H9 (cell line): ENCODE data around the gene HUNK. TPM values are rescaled to one million over a fixed set of nuclear protein-coding genes. Genes with fewer than 3 reads are reported as not detected.

ENCODE experiments used
- DNase-seq: peaks from one replicate; pipeline ENCODE4 v3.0.0-alpha.2; 2017
- H2AFZ ChIP-seq: one replicate; pipeline ENCODE4 v1.6.1; 2013; ENCODE audit warnings: mild to moderate bottlenecking, low read length, control low read depth, moderate library complexity
- H2AK5ac ChIP-seq: 2 replicates; pipeline ENCODE4 v1.6.1; 2013; ENCODE audit warnings: low read length, control low read depth, mixed read lengths; ENCODE audit not compliant: insufficient read length
- H2BK120ac ChIP-seq: one replicate; pipeline ENCODE4 v1.6.1; 2013; ENCODE audit warnings: low read depth, mild to moderate bottlenecking, low read length, control low read depth, inconsistent platforms; ENCODE audit not compliant: poor library complexity, severe bottlenecking
- H2BK12ac ChIP-seq: 2 replicates; pipeline ENCODE4 v1.6.1; 2013; ENCODE audit warnings: low read length, control low read depth, mixed read lengths, low read depth; ENCODE audit not compliant: insufficient read length
- H2BK15ac ChIP-seq: 2 replicates; pipeline ENCODE4 v1.6.1; 2013; ENCODE audit warnings: low read depth, low read length, control low read depth
- H2BK20ac ChIP-seq: one replicate; pipeline ENCODE4 v1.6.1; 2013; ENCODE audit warnings: low read depth, mild to moderate bottlenecking, low read length, control low read depth, inconsistent platforms; ENCODE audit not compliant: poor library complexity, severe bottlenecking
- H2BK5ac ChIP-seq: 2 replicates; pipeline ENCODE4 v1.6.1; 2013; ENCODE audit warnings: low read length, control low read depth, mixed read lengths; ENCODE audit not compliant: insufficient read length
- H3K14ac ChIP-seq: 2 replicates; pipeline ENCODE4 v1.6.1; 2013; ENCODE audit warnings: low read length, control low read depth; ENCODE audit not compliant: insufficient read depth
- H3K18ac ChIP-seq: 2 replicates; pipeline ENCODE4 v1.6.1; 2013; ENCODE audit warnings: low read depth, mild to moderate bottlenecking, mixed read lengths, low read length, control low read depth; ENCODE audit not compliant: insufficient read length
- H3K23ac ChIP-seq: 2 replicates; pipeline ENCODE4 v1.6.1; 2013; ENCODE audit warnings: low read length, control low read depth, mixed read lengths, low read depth; ENCODE audit not compliant: insufficient read length
- H3K23me2 ChIP-seq: 2 replicates; pipeline ENCODE4 v1.6.1; 2013; ENCODE audit warnings: low read depth, mild to moderate bottlenecking, mixed read lengths, low read length, control low read depth; ENCODE audit not compliant: insufficient read length, poor library complexity, severe bottlenecking
- H3K27ac ChIP-seq: 2 replicates; pipeline ENCODE4 v1.5.1; 2013; ENCODE audit warnings: low read length, control low read depth, mixed read lengths, low read depth; ENCODE audit not compliant: insufficient read length
- H3K27me3 ChIP-seq: 2 replicates; pipeline ENCODE4 v1.6.1; 2013; ENCODE audit warnings: low read length, control low read depth, inconsistent platforms; ENCODE audit not compliant: insufficient read depth
- H3K4ac ChIP-seq: 2 replicates; pipeline ENCODE4 v1.6.1; 2013; ENCODE audit warnings: low read depth, mild to moderate bottlenecking, control low read depth, inconsistent platforms, low read length, moderate library complexity
- H3K4me1 ChIP-seq: 2 replicates; pipeline ENCODE4 v1.6.1; 2013; ENCODE audit warnings: low read length, control low read depth, inconsistent platforms; ENCODE audit not compliant: insufficient read depth
- H3K4me2 ChIP-seq: 2 replicates; pipeline ENCODE4 v1.6.1; 2013; ENCODE audit warnings: low read length, control low read depth, mixed read lengths; ENCODE audit not compliant: insufficient read length, insufficient read depth
- H3K56ac ChIP-seq: 2 replicates; pipeline ENCODE4 v1.6.1; 2013; ENCODE audit warnings: low read depth, mild to moderate bottlenecking, mixed read lengths, low read length, control low read depth; ENCODE audit not compliant: insufficient read length
- H3K79me1 ChIP-seq: 2 replicates; pipeline ENCODE4 v1.6.1; 2013; ENCODE audit warnings: low read depth, mild to moderate bottlenecking, moderate library complexity, low read length, control low read depth, inconsistent platforms; ENCODE audit not compliant: insufficient read depth, poor library complexity, severe bottlenecking
- H3K79me2 ChIP-seq: 2 replicates; pipeline ENCODE4 v1.6.1; 2013; ENCODE audit warnings: low read length, control low read depth, inconsistent platforms; ENCODE audit not compliant: insufficient read depth
- H3K9ac ChIP-seq: 2 replicates; pipeline ENCODE4 v1.6.1; 2013; ENCODE audit warnings: low read length, control low read depth, mixed read lengths; ENCODE audit not compliant: insufficient read length; ENCODE audit errors: extremely low read depth
- H3K9me3 ChIP-seq: one replicate; pipeline ENCODE4 v1.6.1; 2013; ENCODE audit warnings: low read depth, low read length, inconsistent platforms; ENCODE audit not compliant: control insufficient read depth
- H3T11ph ChIP-seq: one replicate; pipeline ENCODE4 v1.6.1; 2013; ENCODE audit warnings: mild to moderate bottlenecking, low read length, control low read depth, inconsistent platforms
- H4K20me1 ChIP-seq: one replicate; pipeline ENCODE4 v1.6.1; 2013; ENCODE audit not compliant: control insufficient read depth, insufficient read length, insufficient read depth
- H4K5ac ChIP-seq: 2 replicates; pipeline ENCODE4 v1.6.1; 2013; ENCODE audit warnings: low read depth, mild to moderate bottlenecking, mixed read lengths, low read length, control low read depth; ENCODE audit not compliant: insufficient read length
- H4K8ac ChIP-seq: replicated peaks from 2 replicates; pipeline ENCODE4 v1.6.1; 2013; ENCODE audit warnings: low read length, control low read depth, mixed read lengths, low read depth; ENCODE audit not compliant: insufficient read length
- H4K91ac ChIP-seq: 2 replicates; pipeline ENCODE4 v1.6.1; 2013; ENCODE audit warnings: low read depth, mild to moderate bottlenecking, moderate library complexity, mixed read lengths, low read length, control low read depth; ENCODE audit not compliant: insufficient read length
- H3K27ac Mint-ChIP-seq, 3 experiments: 2 replicates in 2 of 3; 3 replicates in 1 of 3; pipeline ENCODE4 v1.8.0; 2020 to 2021; ENCODE audit warnings: mixed read lengths in 3 of 3, mild to moderate bottlenecking in 1 of 3, moderate library complexity in 1 of 3
- H3K27me3 Mint-ChIP-seq: 2 replicates; pipeline ENCODE4 v1.8.0; 2021; ENCODE audit warnings: low read depth, mild to moderate bottlenecking, moderate library complexity, mixed read lengths
- H3K36me3 Mint-ChIP-seq, 3 experiments: 2 replicates in 2 of 3; 3 replicates in 1 of 3; pipeline ENCODE4 v1.8.0; 2020 to 2021; ENCODE audit warnings: low read depth in 3 of 3, mixed read lengths in 3 of 3; ENCODE audit not compliant: insufficient read depth in 1 of 3
- H3K4me1 Mint-ChIP-seq, 2 experiments: 2 replicates each; pipeline ENCODE4 v1.8.0; 2020; ENCODE audit warnings: mixed read lengths in 2 of 2
- H3K4me3 Mint-ChIP-seq, 2 experiments: 2 replicates in 1 of 2; 3 replicates in 1 of 2; pipeline ENCODE4 v1.8.0; 2020 to 2021; ENCODE audit warnings: mild to moderate bottlenecking in 2 of 2, mixed read lengths in 2 of 2, moderate library complexity in 1 of 2
- H3K9me3 Mint-ChIP-seq, 2 experiments: 2 replicates in 1 of 2; 3 replicates in 1 of 2; pipeline ENCODE4 v1.8.0; 2020; ENCODE audit warnings: mild to moderate bottlenecking in 2 of 2, mixed read lengths in 2 of 2, moderate library complexity in 1 of 2
- CTCF ChIP-seq: fragments of 200-600 bp; sonication (generic); conservative IDR thresholded peaks from 3 replicates; pipeline ENCODE4 v1.8.0; 2021; ENCODE audit warnings: antibody characterized with exemption, mild to moderate bottlenecking
- WGBS: extraction: QIAGEN DNeasy Blood & Tissue Kit; methylation state at CpG from one replicate; pipeline ENCODE4 v1.1.7; 2013; ENCODE audit warnings: missing lambda C conversion rate, low lambda C conversion rate, mixed read lengths; ENCODE audit not compliant: insufficient read length; ENCODE audit errors: extremely low coverage; 5-methylcytosine and 5-hydroxymethylcytosine counted together
- total RNA-seq: library from RNA; stranded (reverse); gene quantifications from 2 replicates; pipeline ENCODE4 v1.2.1, GENCODE V29; 2021

Gene HUNK
- total RNA-seq, 1 experiment from 2014 or later = 5.8 TPM

- no peak overlapping the region for H2BK20ac ChIP-seq
Measured at GRCh38 chr21:31926498-31926897, 53.7 kb downstream of the HUNK start.

More at GRCh38 chr21:31926498-31926897, 53.7 kb downstream of the HUNK start:
- H3K9me3 ChIP-seq = no peaks in the 10 kb centered on the region
- Mint-ChIP-seq H3K36me3 (peaks cover 11 to 19% (median 12%) of the 10 kb centered on the region in 3 experiments), H3K27ac (no peak overlapping the region), H3K9me3 (peaks cover 4 to 11% of the 10 kb centered on the region in 2 experiments), H3K4me3 (no peak overlapping the region), H3K27me3 (no peaks in the 10 kb centered on the region), H3K4me1 (peaks cover 0 to 12% of the 10 kb centered on the region in 2 experiments; a peak in 3 of 4 replicates)
- H3K23ac ChIP-seq = no peak overlapping the region
- no peak overlapping the region for H4K5ac ChIP-seq
- DNase-seq = no peak
- H4K8ac ChIP-seq = no peak overlapping the region
- H3K23me2 ChIP-seq = no peaks in the 10 kb centered on the region
- H3K4ac ChIP-seq = no peak overlapping the region
- no peak for TF ChIP-seq CTCF
- no peak overlapping the region for H3K14ac ChIP-seq
- H2AFZ ChIP-seq = no peak overlapping the region
- H3K27ac ChIP-seq = no peak overlapping the region
- no peak overlapping the region for H3T11ph ChIP-seq
- H2BK12ac ChIP-seq = no peak overlapping the region
- H3K79me2 ChIP-seq = no peaks in the 10 kb centered on the region
- H3K27me3 ChIP-seq = no peaks in the 10 kb centered on the region
- H4K91ac ChIP-seq = no peak overlapping the region
- H3K9ac ChIP-seq = no peak overlapping the region
- H2AK5ac ChIP-seq = no peak overlapping the region
- no peaks in the 10 kb centered on the region for H3K79me1 ChIP-seq
- H4K20me1 ChIP-seq = peaks cover 3% of the 10 kb centered on the region
- H3K56ac ChIP-seq = no peak overlapping the region
- no peaks in the 10 kb centered on the region for H3K4me1 ChIP-seq
- no peak overlapping the region for H2BK5ac ChIP-seq
- H3K4me2 ChIP-seq = no peak overlapping the region
- no peak overlapping the region for H2BK120ac ChIP-seq
- no peak overlapping the region for H3K18ac ChIP-seq
- no CpG with 5 or more reads among the region's 3 CpGs for WGBS
- no peak overlapping the region for H2BK15ac ChIP-seq
